Measurements from ENCODE around the gene SLC4A1. TPM values are rescaled to one million over a fixed set of nuclear protein-coding genes. Genes with fewer than 3 reads are reported as not detected.
A peak's percentile ranks its signal among the peaks of the same experiment; 100 is the strongest.

SLC4A1 gene
- total and polyA plus RNA-seq, 2 of the 13 experiments (the other 11 are each of a cell fraction or from before 2014, with no cell fraction given) = not detected

DNA sequence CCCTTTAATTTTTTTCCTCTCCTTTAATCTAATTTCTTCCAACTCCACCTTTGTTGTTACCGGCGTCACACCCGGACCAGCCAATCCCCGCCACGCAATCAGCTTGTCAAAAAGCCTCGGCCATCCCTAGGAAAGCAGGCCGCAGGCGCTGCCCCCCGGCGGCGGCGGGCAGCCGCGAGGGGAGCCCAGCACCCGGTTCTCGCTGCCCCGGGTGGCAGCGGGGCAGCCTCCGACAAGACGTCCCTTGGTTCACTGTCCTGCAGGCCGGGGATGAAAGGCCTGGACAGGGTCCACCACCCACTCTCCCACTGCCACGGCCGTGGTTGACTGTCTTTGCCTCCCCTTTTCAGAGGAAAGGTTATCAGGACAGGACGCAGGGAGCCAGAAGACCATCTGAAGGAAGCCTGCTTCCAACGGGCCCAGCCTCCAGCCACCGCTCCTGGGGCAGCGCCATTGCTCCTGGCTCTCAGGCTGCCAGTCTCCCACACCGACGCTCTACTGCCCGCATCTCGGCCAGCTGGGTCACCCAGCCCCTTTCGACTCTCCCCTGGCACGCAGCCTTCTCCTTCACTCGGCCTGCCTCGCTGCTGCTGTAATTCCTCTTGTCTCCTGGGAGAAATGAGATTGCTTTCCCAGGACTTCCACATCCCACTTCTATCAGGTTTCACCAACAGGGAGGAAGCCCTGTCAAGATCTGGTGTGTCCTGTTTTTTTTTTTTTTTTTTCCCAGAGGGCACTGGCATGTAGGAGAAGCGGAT lies 45.6 kb downstream of the SLC4A1 start (continued):
- TF ChIP-seq DNMT1 (CRISPR knock-in tag; IDR thresholded peaks at IDR 0.05) = no peak
- TF ChIP-seq, protein P1, sequence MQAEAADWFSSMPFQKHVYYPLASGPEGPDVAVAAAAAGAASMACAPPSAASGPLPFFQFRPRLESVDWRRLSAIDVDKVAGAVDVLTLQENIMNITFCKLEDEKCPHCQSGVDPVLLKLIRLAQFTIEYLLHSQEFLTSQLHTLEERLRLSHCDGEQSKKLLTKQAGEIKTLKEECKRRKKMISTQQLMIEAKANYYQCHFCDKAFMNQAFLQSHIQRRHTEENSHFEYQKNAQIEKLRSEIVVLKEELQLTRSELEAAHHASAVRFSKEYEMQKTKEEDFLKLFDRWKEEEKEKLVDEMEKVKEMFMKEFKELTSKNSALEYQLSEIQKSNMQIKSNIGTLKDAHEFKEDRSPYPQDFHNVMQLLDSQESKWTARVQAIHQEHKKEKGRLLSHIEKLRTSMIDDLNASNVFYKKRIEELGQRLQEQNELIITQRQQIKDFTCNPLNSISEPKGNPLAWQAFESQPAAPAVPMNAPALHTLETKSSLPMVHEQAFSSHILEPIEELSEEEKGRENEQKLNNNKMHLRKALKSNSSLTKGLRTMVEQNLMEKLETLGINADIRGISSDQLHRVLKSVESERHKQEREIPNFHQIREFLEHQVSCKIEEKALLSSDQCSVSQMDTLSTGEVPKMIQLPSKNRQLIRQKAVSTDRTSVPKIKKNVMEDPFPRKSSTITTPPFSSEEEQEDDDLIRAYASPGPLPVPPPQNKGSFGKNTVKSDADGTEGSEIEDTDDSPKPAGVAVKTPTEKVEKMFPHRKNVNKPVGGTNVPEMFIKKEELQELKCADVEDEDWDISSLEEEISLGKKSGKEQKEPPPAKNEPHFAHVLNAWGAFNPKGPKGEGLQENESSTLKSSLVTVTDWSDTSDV (CRISPR knock-in tag; IDR thresholded peaks at IDR 0.05) = no peak
- no peak for TF ChIP-seq THYN1 (CRISPR knock-in tag; IDR thresholded peaks at IDR 0.05; ENCODE audit: borderline replicate concordance, low read depth)
- TF ChIP-seq SAP130 (CRISPR knock-in tag; IDR thresholded peaks at IDR 0.05; ENCODE audit: low read depth) = peak; percentile 69
- no peak for TF ChIP-seq IRX3 (CRISPR knock-in tag; IDR thresholded peaks at IDR 0.05; ENCODE audit: borderline replicate concordance, low read depth)
- TF ChIP-seq ARNT2 (CRISPR knock-in tag; IDR thresholded peaks at IDR 0.05; ENCODE audit: low read depth) = no peak; the same call in 1 of the 2 replicates
- TF ChIP-seq POLR2G (IDR thresholded peaks at IDR 0.05; ENCODE audit: low read depth, low read length) = peak; percentile 44
- peak; percentile 77; the same call in 1 of the 2 replicates for TF ChIP-seq KAT7 (CRISPR knock-in tag; IDR thresholded peaks at IDR 0.05; ENCODE audit: borderline replicate concordance)
- TF ChIP-seq ZNF563 (CRISPR knock-in tag; IDR thresholded peaks at IDR 0.05) = no peak
- peak; percentile 88 for TF ChIP-seq ZFY (CRISPR knock-in tag; IDR thresholded peaks at IDR 0.05)
- peak; percentile 6; the same call in 1 of the 2 replicates for TF ChIP-seq ETV5 (CRISPR knock-in tag; IDR thresholded peaks at IDR 0.05; ENCODE audit: borderline replicate concordance)
- peak; percentile 76 for TF ChIP-seq HIC2 (CRISPR knock-in tag; IDR thresholded peaks at IDR 0.05; ENCODE audit: low read depth)
- 0 out of 2 replicates have a peak, but pooled peaks have one; percentile 44 for TF ChIP-seq TEAD2 (CRISPR knock-in tag; IDR thresholded peaks at IDR 0.05)
- TF ChIP-seq, protein P2, sequence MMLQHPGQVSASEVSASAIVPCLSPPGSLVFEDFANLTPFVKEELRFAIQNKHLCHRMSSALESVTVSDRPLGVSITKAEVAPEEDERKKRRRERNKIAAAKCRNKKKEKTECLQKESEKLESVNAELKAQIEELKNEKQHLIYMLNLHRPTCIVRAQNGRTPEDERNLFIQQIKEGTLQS (CRISPR knock-in tag; IDR thresholded peaks at IDR 0.05) = no peak
- TF ChIP-seq ZMYM4 (CRISPR knock-in tag; IDR thresholded peaks at IDR 0.05) = 0 out of 2 replicates have a peak, but pooled peaks have one; percentile 32
- TF ChIP-seq ZBTB38 (CRISPR knock-in tag; IDR thresholded peaks at IDR 0.05) = peak; percentile 64; the same call in 1 of the 2 replicates
- TF ChIP-seq ZIK1 (CRISPR knock-in tag; IDR thresholded peaks at IDR 0.05; ENCODE audit: borderline replicate concordance, low read depth) = no peak
- peak; percentile 11 for TF ChIP-seq SRSF1 (optimal IDR thresholded peaks at IDR 0.05; ENCODE audit: low read depth, low read length)
- no peak for TF ChIP-seq JUNB (CRISPR knock-in tag; IDR thresholded peaks at IDR 0.05; ENCODE audit: borderline replicate concordance)
- no peak for TF ChIP-seq ZC3H13 (CRISPR knock-in tag; IDR thresholded peaks at IDR 0.05)
- no peak for TF ChIP-seq ZNF790 (CRISPR knock-in tag; IDR thresholded peaks at IDR 0.05; ENCODE audit: borderline replicate concordance)
- TF ChIP-seq FOXP4 (CRISPR knock-in tag; IDR thresholded peaks at IDR 0.05) = peak; percentile 30; the same call in 1 of the 2 replicates
- TF ChIP-seq HHEX (CRISPR knock-in tag; IDR thresholded peaks at IDR 0.05) = no peak
- TF ChIP-seq ZNF614 (CRISPR knock-in tag; IDR thresholded peaks at IDR 0.05; ENCODE audit: borderline replicate concordance) = no peak
